Upper lobe of left lung (tissue), 6 donors: ENCODE results near the gene FLII. TPM values are rescaled to one million over a fixed set of nuclear protein-coding genes. Genes with fewer than 3 reads are reported as not detected.
A peak's percentile ranks its signal among the peaks of the same experiment; 100 is the strongest.

ENCODE experiments used
- ATAC-seq, 2 donors: fragments of 200-7000 bp; cut with Tn5 transposase; one replicate each; pipeline ENCODE4 v1.9.1; 2022; ENCODE audit warnings: mild to moderate bottlenecking in 2 of 2, moderate library complexity in 2 of 2; ENCODE audit not compliant: low FRiP score in 2 of 2
- DNase-seq, 2 donors: peaks; one replicate each; pipeline ENCODE4 v3.0.0-alpha.2; 2019 to 2020
- H3K27ac ChIP-seq, 4 donors: fragments of 200-600 bp; sonication (generic); one replicate each; pipeline ENCODE4 v1.5.1; 2016 to 2019
- H3K27me3 ChIP-seq, 4 donors: fragments of 200-600 bp; sonication (generic); one replicate each; pipeline ENCODE4 v1.5.1; 2017 to 2019
- H3K36me3 ChIP-seq, 4 donors: fragments of 200-600 bp; sonication (generic); one replicate each; pipeline ENCODE4 v1.5.1; 2016 to 2019
- H3K4me1 ChIP-seq, 4 donors: fragments of 200-600 bp; sonication (generic); one replicate each; pipeline ENCODE4 v1.5.1; 2018 to 2019
- H3K4me3 ChIP-seq, 4 donors: fragments of 200-600 bp; sonication (generic); one replicate each; pipeline ENCODE4 v1.5.1; 2017 to 2019; ENCODE audit warnings: mild to moderate bottlenecking in 2 of 4, moderate library complexity in 1 of 4
- H3K9me3 ChIP-seq, 4 donors: fragments of 200-600 bp; sonication (generic); one replicate each; pipeline ENCODE4 v1.5.1; 2018 to 2019
- CTCF ChIP-seq, 6 experiments: fragments of 450-650 bp in 4 of 6; fragments of 200-600 bp in 2 of 6; sonication (generic) in 2 of 6; IDR thresholded peaks; one replicate each; pipeline ENCODE4 v1.5.1; 2016 to 2019; ENCODE audit warnings: antibody characterized with exemption in 6 of 6
- EP300 ChIP-seq, 4 donors: sonication (generic); formaldehyde crosslinking; IDR thresholded peaks; one replicate each; pipeline ENCODE4 v1.5.1; 2017; ENCODE audit warnings: antibody characterized with exemption in 4 of 4, control low read depth in 2 of 4
- POLR2A ChIP-seq, 4 donors: fragments of 450-650 bp; IDR thresholded peaks; one replicate each; pipeline ENCODE4 v1.5.1; 2016 to 2017; ENCODE audit warnings: antibody characterized with exemption in 4 of 4, mild to moderate bottlenecking in 2 of 4
- POLR2AphosphoS5 ChIP-seq, 2 donors: sonication (generic); formaldehyde crosslinking; IDR thresholded peaks; one replicate each; pipeline ENCODE4 v1.5.1; 2017; ENCODE audit warnings: antibody characterized with exemption in 2 of 2
- WGBS, 2 donors: methylation state at CpG; one replicate each; pipeline ENCODE4 v1.1.5; 2017 to 2018; 5-methylcytosine and 5-hydroxymethylcytosine counted together
- total RNA-seq, 6 donors: library from RNA; depleted of rRNA in 4 of 6; stranded (reverse); fragments of >200 nt in 4 of 6; gene quantifications; one replicate each; pipeline versions ENCODE4 v1.1.0 to v1.2.1, GENCODE V29; 2016 to 2021
- donor health status: DM: no; HTN: no; CAD: no; lungs with moderate emphysema.
- donor health status: DM: no; HTN: yes; CAD: no; lungs with severe emphysema.

FLII gene
- total RNA-seq, 6 donors from 2014 or later = 313 to 552 (median 376) TPM

GRCh38 chr17:18277076-18277475, 18.5 kb upstream of the FLII start:
- Histone ChIP-seq H3K9me3 (no peaks in the 10 kb centered on the region), H3K27ac (no peak overlapping the region), H3K36me3 (peaks cover 35 to 86% (median 74%) of the 10 kb centered on the region in 4 donors), H3K27me3 (no peaks in the 10 kb centered on the region), H3K4me3 (no peak overlapping the region), H3K4me1 (no peaks in the 10 kb centered on the region)
- ATAC-seq (no peak), DNase-seq (no peak)
- WGBS, 2 donors = 95 to 100% methylated on average over 1 of the region's 1 CpG
- TF ChIP-seq EP300 (IDR thresholded peaks at IDR 0.05) = no peak

DNA sequence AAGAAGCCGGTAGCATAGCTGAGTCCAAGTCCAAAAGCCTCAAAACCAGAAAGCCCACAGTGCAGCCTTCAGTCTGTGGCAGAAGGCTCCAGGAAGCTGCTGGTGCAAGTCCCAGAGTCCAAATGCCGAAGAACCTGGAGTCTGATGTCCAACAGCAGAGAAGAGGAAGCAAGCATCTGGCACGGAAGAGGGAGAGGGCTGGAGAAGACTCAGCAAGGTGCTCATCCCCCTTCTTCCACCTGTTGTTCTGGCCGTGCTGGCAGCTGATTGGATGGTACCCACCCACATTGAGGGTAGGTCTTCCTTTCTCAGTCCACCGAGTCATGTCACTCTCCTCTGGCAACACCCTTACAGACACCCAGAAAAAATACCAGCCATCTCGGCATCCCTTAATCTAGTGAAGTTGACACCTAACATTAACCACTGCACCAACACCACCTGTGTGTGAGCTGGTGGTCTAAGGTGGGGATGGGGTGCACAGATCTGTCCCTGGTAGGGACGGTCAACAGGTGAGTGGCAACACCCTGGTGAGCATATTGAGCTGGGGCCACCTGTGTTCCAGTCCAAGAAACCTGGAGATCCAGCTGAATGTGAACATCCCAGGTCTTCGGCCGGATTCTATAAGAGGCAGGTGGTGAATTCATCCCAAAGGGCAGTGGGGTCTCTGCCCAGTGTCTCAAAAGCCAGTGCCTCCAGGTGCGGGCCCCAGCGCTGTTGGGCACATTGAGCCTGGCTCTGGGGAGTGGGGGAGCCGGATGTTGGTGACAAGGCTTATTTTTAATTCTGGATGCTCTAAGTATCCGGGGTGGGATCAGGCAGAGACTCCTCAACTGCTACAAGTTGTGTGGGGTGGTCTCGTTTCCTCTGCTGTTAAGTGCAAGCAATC, 11.8 kb upstream of the FLII start:
- Histone ChIP-seq H3K27me3 (no peaks in the 10 kb centered on the region), H3K9me3 (no peaks in the 10 kb centered on the region), H3K36me3 (peaks cover 7 to 37% (median 22%) of the 10 kb centered on the region in 4 donors), H3K4me3 (no peak overlapping the region), H3K27ac (no peak overlapping the region), H3K4me1 (no peaks in the 10 kb centered on the region)
- DNase-seq = no peak
- WGBS, 2 donors = 87 to 88% methylated on average over 10 to 14 of the region's 14 CpGs
- TF ChIP-seq POLR2A (IDR thresholded peaks at IDR 0.05) (no peak), POLR2AphosphoS5 (IDR thresholded peaks at IDR 0.05) (no peak), CTCF (IDR thresholded peaks at IDR 0.05) (no peak), EP300 (IDR thresholded peaks at IDR 0.05) (no peak)
- no peak for ATAC-seq

- DNase-seq = no peak
These were observed 9.6 kb upstream of the FLII start for GRCh38 chr17:18267927-18268711.

GRCh38 chr17:18267366-18267765, 8.8 kb upstream of the FLII start:
- TF ChIP-seq POLR2A (IDR thresholded peaks at IDR 0.05) = no peak
- no peak for TF ChIP-seq EP300 (IDR thresholded peaks at IDR 0.05)
- TF ChIP-seq POLR2AphosphoS5 (IDR thresholded peaks at IDR 0.05) = no peak
- TF ChIP-seq CTCF (IDR thresholded peaks at IDR 0.05) = no peak
- DNase-seq (no peak), ATAC-seq (no peak)
- no peak overlapping the region for H3K27ac ChIP-seq
- no peaks in the 10 kb centered on the region for H3K9me3 ChIP-seq
- H3K27me3 ChIP-seq = no peaks in the 10 kb centered on the region
- WGBS, 2 donors = 77 to 84% methylated on average over 10 of the region's 10 CpGs
- H3K36me3 ChIP-seq = peaks cover 13 to 40% (median 26%) of the 10 kb centered on the region in 4 donors
- H3K4me1 ChIP-seq = peaks cover under 1 to 6% (median 4%) of the 10 kb centered on the region in 4 donors
- no peak overlapping the region for H3K4me3 ChIP-seq

More at GRCh38 chr17:18267927-18268711, 9.6 kb upstream of the FLII start:
- no peaks in the 10 kb centered on the region for H3K27me3 ChIP-seq
- no peaks in the 10 kb centered on the region for H3K4me1 ChIP-seq
- 52 to 80% methylated on average over 7 to 14 of the region's 14 CpGs for WGBS, 2 donors
- H3K9me3 ChIP-seq = no peaks in the 10 kb centered on the region
- H3K4me3 ChIP-seq = no peak overlapping the region
- ATAC-seq = peak in 1 of 2 donors; percentile 33
- H3K27ac ChIP-seq = no peak overlapping the region
- H3K36me3 ChIP-seq = peaks cover 13 to 39% (median 27%) of the 10 kb centered on the region in 4 donors
- TF ChIP-seq EP300 (IDR thresholded peaks at IDR 0.05) (no peak), POLR2A (IDR thresholded peaks at IDR 0.05) (no peak), CTCF (IDR thresholded peaks at IDR 0.05) (no peak), POLR2AphosphoS5 (IDR thresholded peaks at IDR 0.05) (no peak)
